CD14-positive monocyte (primary cell): Measurements from ENCODE around the gene TADA1. TPM values are rescaled to one million over a fixed set of nuclear protein-coding genes. Genes with fewer than 3 reads are reported as not detected.

ENCODE experiments used
- DNase-seq, 3 donors: peaks; one replicate each; pipeline ENCODE4 v3.0.0-alpha.2; 2011 to 2022
- H2AFZ ChIP-seq: 2 replicates; pipeline ENCODE4 v1.6.0; 2012; ENCODE audit warnings: mild to moderate bottlenecking, low read depth, low read length, inconsistent platforms; ENCODE audit not compliant: insufficient read depth, poor library complexity, severe bottlenecking
- H3K27ac ChIP-seq, 2 donors: 1 replicate in 1 of 2; 2 replicates in 1 of 2; pipeline ENCODE4 v1.5.1; 2012 to 2013; ENCODE audit warnings: low read length in 2 of 2, control low read depth in 1 of 2, inconsistent platforms in 1 of 2, low read depth in 1 of 2, mild to moderate bottlenecking in 1 of 2
- H3K27me3 ChIP-seq, 2 donors: one replicate each; pipeline versions ENCODE4 v1.6.0 to v1.6.1; 2011 to 2013; ENCODE audit warnings: low read length in 2 of 2; ENCODE audit not compliant: control insufficient read depth in 2 of 2, insufficient read depth in 2 of 2
- H3K36me3 ChIP-seq, 2 donors: replicated peaks in 1 of 2; 1 replicate in 1 of 2; 2 replicates in 1 of 2; pipeline versions ENCODE4 v1.5.1 to v1.6.1; 2012 to 2013; ENCODE audit warnings: low read length in 2 of 2, control low read depth in 1 of 2, inconsistent platforms in 1 of 2, mild to moderate bottlenecking in 1 of 2; ENCODE audit not compliant: insufficient read depth in 2 of 2, control insufficient read depth in 1 of 2
- H3K4me1 ChIP-seq, 2 donors: 1 replicate in 1 of 2; 2 replicates in 1 of 2; pipeline versions ENCODE4 v1.5.1 to v1.6.1; 2012 to 2013; ENCODE audit warnings: low read length in 2 of 2, control low read depth in 1 of 2, inconsistent platforms in 1 of 2, mild to moderate bottlenecking in 1 of 2, moderate library complexity in 1 of 2; ENCODE audit not compliant: insufficient read depth in 2 of 2, control insufficient read depth in 1 of 2
- H3K4me2 ChIP-seq: replicated peaks from 2 replicates; pipeline ENCODE3; 2012; ENCODE audit warnings: low read length, moderate library complexity, mild to moderate bottlenecking; ENCODE audit not compliant: poor library complexity, severe bottlenecking; ENCODE audit errors: extremely low read depth
- H3K4me3 ChIP-seq, 3 experiments: fragments of 200-600 bp in 1 of 3; sonication (generic) in 1 of 3; replicated peaks in 1 of 3; 1 replicate in 2 of 3; 2 replicates in 1 of 3; pipeline ENCODE4 v1.5.1; 2011 to 2013; ENCODE audit warnings: low read length in 3 of 3, mild to moderate bottlenecking in 3 of 3, control low read depth in 2 of 3, low read depth in 2 of 3, inconsistent platforms in 1 of 3, moderate library complexity in 1 of 3
- H3K79me2 ChIP-seq: 2 replicates; pipeline ENCODE4 v1.6.0; 2012; ENCODE audit warnings: mild to moderate bottlenecking, control low read depth, inconsistent platforms, low read length, moderate library complexity; ENCODE audit not compliant: insufficient read depth
- H3K9ac ChIP-seq: 2 replicates; pipeline ENCODE4 v1.6.0; 2017; ENCODE audit warnings: low read length, mild to moderate bottlenecking; ENCODE audit not compliant: insufficient read depth, poor library complexity, severe bottlenecking
- H3K9me3 ChIP-seq, 2 donors: replicated peaks in 1 of 2; 1 replicate in 1 of 2; 2 replicates in 1 of 2; pipeline versions ENCODE4 v1.5.1 to v1.6.1; 2012 to 2013; ENCODE audit warnings: low read length in 2 of 2, control low read depth in 1 of 2; ENCODE audit not compliant: control insufficient read depth in 1 of 2, insufficient read depth in 1 of 2
- H4K20me1 ChIP-seq: 2 replicates; pipeline ENCODE4 v1.6.0; 2012; ENCODE audit warnings: mild to moderate bottlenecking, low read length, control low read depth, moderate library complexity; ENCODE audit not compliant: insufficient read depth
- H3K27ac Mint-ChIP-seq, 7 donors: one replicate each; pipeline ENCODE4 v1.8.0; 2020; ENCODE audit warnings: mild to moderate bottlenecking in 7 of 7, mixed read lengths in 7 of 7, moderate library complexity in 6 of 7, inconsistent platforms in 2 of 7
- H3K27me3 Mint-ChIP-seq, 3 donors: one replicate each; pipeline ENCODE4 v1.8.0; 2021 to 2022; ENCODE audit warnings: low read depth in 3 of 3, mild to moderate bottlenecking in 3 of 3, mixed read lengths in 3 of 3, moderate library complexity in 3 of 3, inconsistent platforms in 1 of 3
- H3K36me3 Mint-ChIP-seq, 2 donors: one replicate each; pipeline ENCODE4 v1.8.0; 2020; ENCODE audit warnings: mixed read lengths in 2 of 2, inconsistent platforms in 1 of 2, mild to moderate bottlenecking in 1 of 2
- H3K4me1 Mint-ChIP-seq: one replicate; pipeline ENCODE4 v1.8.0; 2020; ENCODE audit warnings: mild to moderate bottlenecking, mixed read lengths
- H3K4me3 Mint-ChIP-seq, 2 donors: one replicate each; pipeline ENCODE4 v1.8.0; 2020; ENCODE audit warnings: mild to moderate bottlenecking in 2 of 2, mixed read lengths in 2 of 2, moderate library complexity in 1 of 2
- H3K9me3 Mint-ChIP-seq, 7 donors: one replicate each; pipeline ENCODE4 v1.8.0; 2020 to 2022; ENCODE audit warnings: mixed read lengths in 7 of 7, mild to moderate bottlenecking in 6 of 7, moderate library complexity in 6 of 7, inconsistent platforms in 2 of 7
- CTCF ChIP-seq: fragments of 200-600 bp; IDR thresholded peaks from one replicate; pipeline ENCODE4 v1.8.0; 2022; ENCODE audit warnings: antibody characterized with exemption, mild to moderate bottlenecking
- WGBS: methylation state at CpG from one replicate; pipeline ENCODE4 v1.1.5; 2013; ENCODE audit warnings: missing lambda C conversion rate; ENCODE audit not compliant: insufficient coverage; 5-methylcytosine and 5-hydroxymethylcytosine counted together
- intact Hi-C, 2 donors: fragments of 100-400 bp; cut with micrococcal nuclease; formaldehyde crosslinking; loops; one replicate each; pipeline versions ENCODE4 v1.15.0 to v1.15.1; 2023
- polyA plus RNA-seq, 3 donors: library from polyadenylated mRNA; depleted of rRNA in 1 of 3; unstranded in 2 of 3; stranded (reverse) in 1 of 3; fragments of 300-500 nt in 2 of 3; fragments of >200 nt in 1 of 3; fragmentation: Illumina TruSeq in 2 of 3; gene quantifications; 1 replicate in 2 of 3; 2 replicates in 1 of 3; pipeline ENCODE4 v1.2.3, GENCODE V29; 2012 to 2021

TADA1 gene
- polyA plus RNA-seq, 3 donors, result 6.4 to 8.0 (median 7.9) TPM

GRCh38 chr1:166844791-166845190 is 31.3 kb downstream of the TADA1 start:
- no peak for TF ChIP-seq CTCF
- Mint-ChIP-seq H3K27ac (peak overlapping the region in 3 of 7 donors; percentile 46 to 68 (median 63)), H3K9me3 (no peaks in the 10 kb centered on the region), H3K4me3 (no peak overlapping the region), H3K27me3 (no peaks in the 10 kb centered on the region), H3K4me1 (peaks cover 27% of the 10 kb centered on the region), H3K36me3 (peaks cover 84 to 86% of the 10 kb centered on the region in 2 donors)
- Histone ChIP-seq H3K36me3 (peaks cover 82 to 88% of the 10 kb centered on the region in 2 donors), H3K4me3 (no peak overlapping the region), H3K9me3 (no peaks in the 10 kb centered on the region), H3K79me2 (peaks cover 79% of the 10 kb centered on the region), H3K27me3 (no peaks in the 10 kb centered on the region), H3K4me2 (no peak overlapping the region), H4K20me1 (peaks cover 99% of the 10 kb centered on the region), H3K4me1 (peaks cover 16 to 26% of the 10 kb centered on the region in 2 donors), H2AFZ (no peak overlapping the region), H3K9ac (no peak overlapping the region), H3K27ac (peak overlapping the region in 1 of 2 donors; percentile 23)
- WGBS, result 99% methylated on average over 5 of the region's 7 CpGs
- DNase-seq, result no peak
- intact Hi-C loops, result loop anchor here in 1 of 2 donors (10.0 kb wide), 1 partner anchor 1090 kb away; the partner anchor contains the start of genes DCAF6 and MPC2

GRCh38 chr1:166843769-166844596 is 32.1 kb downstream of the TADA1 start:
- no peaks in the 10 kb centered on the region for H3K27me3 Mint-ChIP-seq
- H2AFZ ChIP-seq, result no peak overlapping the region
- peaks cover 92% of the 10 kb centered on the region for H4K20me1 ChIP-seq
- no peaks in the 10 kb centered on the region for H3K9me3 ChIP-seq
- no peak overlapping the region for H3K4me2 ChIP-seq
- intact Hi-C loops, result loop anchor here in 1 of 2 donors (10.0 kb wide), 1 partner anchor 1091 kb away; the partner anchor contains the start of genes DCAF6 and MPC2
- H3K9ac ChIP-seq, result no peak overlapping the region
- peaks cover 76 to 77% of the 10 kb centered on the region in 2 donors for H3K36me3 Mint-ChIP-seq
- peak overlapping the region in 1 of 2 donors; percentile 23 for H3K27ac ChIP-seq
- H3K27ac Mint-ChIP-seq, result peak overlapping the region in 4 of 7 donors; percentile 50 to 68 (median 60)
- no peak for TF ChIP-seq CTCF
- H3K4me1 ChIP-seq, result peaks cover 16 to 28% of the 10 kb centered on the region in 2 donors
- WGBS, result 100% methylated on average over 5 of the region's 7 CpGs
- H3K4me3 Mint-ChIP-seq, result no peak overlapping the region
- peaks cover 73% of the 10 kb centered on the region for H3K79me2 ChIP-seq
- no peak overlapping the region for H3K4me3 ChIP-seq
- no peaks in the 10 kb centered on the region for H3K27me3 ChIP-seq
- H3K4me1 Mint-ChIP-seq, result peaks cover 27% of the 10 kb centered on the region
- no peaks in the 10 kb centered on the region for H3K9me3 Mint-ChIP-seq
- H3K36me3 ChIP-seq, result peaks cover 74 to 80% of the 10 kb centered on the region in 2 donors
- no peak for DNase-seq
